PC-9 (cell line): ENCODE data around the gene CMSS1.

ENCODE experiments used
- CTCF ChIP-seq: fragments of 200-600 bp; sonication (generic); conservative IDR thresholded peaks from 2 replicates; pipeline ENCODE4 v1.6.1; 2017; ENCODE audit warnings: mixed run types, antibody characterized with exemption, mild to moderate bottlenecking, moderate library complexity
- EZH2 ChIP-seq: fragments of 200-600 bp; sonication (generic); IDR thresholded peaks from 2 replicates; pipeline ENCODE4 v1.8.0; 2017; ENCODE audit warnings: antibody characterized with exemption, low read depth

GRCh38 chr3:100023150-100023549 is 205.5 kb downstream of the CMSS1 start:
- TF ChIP-seq CTCF (no peak), EZH2 (no peak)
